Measurements from ENCODE around the gene FABP7.
"Not testable (repeated sequence)": the region's sequence is repeated elsewhere in the genome, so short reads cannot be mapped to it uniquely, and the experiment has no call there.

Gene FABP7

GRCh38 chr6:122779667-122780066 is at the start of gene FABP7:
FABP7 (plus strand) TSS chr6:122779716; CDS start chr6:122779795, 79 bp downstream.
- DNase-seq, result no peak

GRCh38 chr6:122730334-122730733 is 49.2 kb upstream of the FABP7 start:
- no peak for DNase-seq

GRCh38 chr6:122730775-122731386 is 48.6 kb upstream of the FABP7 start:
- DNase-seq, result no peak

- no peak for DNase-seq
These were observed 46.3 kb upstream of the FABP7 start for GRCh38 chr6:122733259-122733658.

- DNase-seq, result no peak
These were observed 44.8 kb upstream of the FABP7 start for GRCh38 chr6:122734529-122735395.

- no peak for DNase-seq
These were observed 43.9 kb upstream of the FABP7 start for GRCh38 chr6:122735582-122735981.

GRCh38 chr6:122736163-122736562 is 43.4 kb upstream of the FABP7 start:
- no peak for DNase-seq

- DNase-seq, result no peak
These were observed 42.9 kb upstream of the FABP7 start for GRCh38 chr6:122736616-122737015.

- no peak for DNase-seq
These were observed 39.4 kb upstream of the FABP7 start for GRCh38 chr6:122740091-122740490.

GRCh38 chr6:122740936-122741335 is 38.6 kb upstream of the FABP7 start:
- DNase-seq, result no peak

- DNase-seq, result not testable (repeated sequence)
These were observed 35.3 kb upstream of the FABP7 start for GRCh38 chr6:122744247-122744646.

- DNase-seq, result not testable (repeated sequence)
These were observed 34.7 kb upstream of the FABP7 start for GRCh38 chr6:122744856-122745255.

- DNase-seq, result no peak
These were observed 32.8 kb upstream of the FABP7 start for GRCh38 chr6:122746688-122747087.

GRCh38 chr6:122747573-122747972 is 31.9 kb upstream of the FABP7 start:
- DNase-seq, result no peak

GRCh38 chr6:122748945-122749344 is 30.6 kb upstream of the FABP7 start:
- DNase-seq, result not testable (repeated sequence)

GRCh38 chr6:122749451-122750050 is 30.0 kb upstream of the FABP7 start:
- no peak for DNase-seq

GRCh38 chr6:122751326-122751725 is 28.2 kb upstream of the FABP7 start:
- no peak for DNase-seq

GRCh38 chr6:122752459-122752858 is 27.1 kb upstream of the FABP7 start:
- DNase-seq, result no peak

GRCh38 chr6:122753000-122753687 is 26.4 kb upstream of the FABP7 start:
- no peak for DNase-seq

GRCh38 chr6:122753688-122754056 is 25.8 kb upstream of the FABP7 start:
- DNase-seq, result no peak

GRCh38 chr6:122754191-122754731 is 25.3 kb upstream of the FABP7 start:
- DNase-seq, result no peak

GRCh38 chr6:122755901-122756300 is 23.6 kb upstream of the FABP7 start:
- DNase-seq, result no peak

- DNase-seq, result no peak
These were observed 20.6 kb upstream of the FABP7 start for GRCh38 chr6:122758927-122759334.
